Sciatic nerve (tissue), 1 donor: ENCODE data around the gene HM13. TPM values are rescaled to one million over a fixed set of nuclear protein-coding genes. Genes with fewer than 3 reads are reported as not detected.

ENCODE experiments used
- microRNA-seq: library from miRNA; unstranded; fragments of <30 nt; microRNA quantifications from one replicate; pipeline ENCODE4 v1.2.0, GENCODE V29; 2020
- total RNA-seq: library from RNA; stranded (reverse); fragmentation: NEBNext Ultra II Directional; extraction: Animal tissue kit (Norgen Biotek cat#: 25700); gene quantifications from one replicate; pipeline ENCODE4 v1.2.1, GENCODE V29; 2021
- donor health status: DM: no; HTN: no; CAD: no.

HM13 gene
- total RNA-seq, 1 donor from 2014 or later, result 106 TPM

Small RNA genes lying within 50 kb of the gene (microRNA-seq; reads per million reads assigned to microRNA genes)
- gene MIR3193, result 1.1 reads per million

Other genes with a start within 250 kb of the HM13 start
- gene DEFB116, start 205.9 kb upstream of the HM13 start, total RNA-seq, result not detected
- gene DEFB118, start 145.8 kb upstream of the HM13 start, total RNA-seq, result not detected
- gene DEFB119, start 123.9 kb upstream of the HM13 start, total RNA-seq, result not detected
- gene DEFB121, start 108.2 kb upstream of the HM13 start, total RNA-seq, result not detected
- not detected for gene DEFB123, start 73.8 kb upstream of the HM13 start, total RNA-seq
- gene DEFB124, start 39.3 kb upstream of the HM13 start, total RNA-seq, result 1.8 TPM
- 7.2 TPM for gene REM1, start 39.2 kb upstream of the HM13 start, total RNA-seq
- gene ID1, start 90.8 kb downstream of the HM13 start, total RNA-seq, result 373 TPM
- gene COX4I2, start 123.5 kb downstream of the HM13 start, total RNA-seq, result 8.3 TPM
- gene BCL2L1, start 208.4 kb downstream of the HM13 start, total RNA-seq, result 112 TPM
- gene TPX2, start 224.8 kb downstream of the HM13 start, total RNA-seq, result 0.71 TPM